GM20000 (cell line): ENCODE data around the gene EDAR.

Experiments
- DNase-seq: peaks from one replicate; pipeline ENCODE4 v3.0.0; 2012; ENCODE audit warnings: low spot score
- CTCF ChIP-seq: IDR thresholded peaks from 2 replicates; pipeline ENCODE4 v1.5.1; 2012; ENCODE audit warnings: mild to moderate bottlenecking, control low read depth; ENCODE audit errors: extremely low read depth, missing control alignments

EDAR gene

GRCh38 chr2:108988796-108989713, at the start of gene EDAR:
TSS of gene EDAR (minus strand) at chr2:108989220. CDS start at chr2:108931014, 58,206 bp downstream.
- peak; percentile 30 for TF ChIP-seq CTCF
- peak; percentile 60 for DNase-seq

- DNase-seq, result no peak
- TF ChIP-seq CTCF, result no peak
These were observed 44.2 kb upstream of the EDAR start for GRCh38 chr2:109033171-109033570.

- no peak for TF ChIP-seq CTCF
- no peak for DNase-seq
These were observed 43.3 kb upstream of the EDAR start for GRCh38 chr2:109032229-109032820.

GRCh38 chr2:109031476-109032228, 42.6 kb upstream of the EDAR start:
- DNase-seq, result peak; percentile 45
- no peak for TF ChIP-seq CTCF

- no peak for TF ChIP-seq CTCF
- DNase-seq, result no peak
These were observed 42.0 kb upstream of the EDAR start for GRCh38 chr2:109030870-109031475.

GRCh38 chr2:109029490-109030201, 40.6 kb upstream of the EDAR start:
- DNase-seq, result no peak
- no peak for TF ChIP-seq CTCF
